ENCODE data around the gene MRPL12.

The MRPL12 gene

DNA sequence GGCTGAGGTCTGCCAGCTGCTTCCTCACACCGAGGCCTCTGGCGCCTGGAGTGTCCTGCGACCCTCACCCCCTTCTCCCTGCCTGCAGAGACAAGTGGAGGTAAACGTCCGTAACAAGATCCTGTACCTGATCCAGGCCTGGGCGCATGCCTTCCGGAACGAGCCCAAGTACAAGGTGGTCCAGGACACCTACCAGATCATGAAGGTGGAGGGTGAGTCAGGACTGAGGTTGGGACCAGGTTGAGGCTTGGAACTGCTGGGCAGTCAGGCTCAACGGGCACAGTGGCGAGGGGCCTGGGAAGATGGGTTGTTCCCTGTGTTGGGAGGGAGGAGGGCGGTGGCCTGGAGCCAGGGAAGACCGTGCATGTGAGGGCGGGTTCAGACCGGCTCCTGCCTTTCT is 14.6 kb upstream of the MRPL12 start:
- Histone ChIP-seq H3K27me3 (no peaks in the 10 kb centered on the region), H3K9me3 (no peaks in the 10 kb centered on the region), H3K4me3 (ENCODE audit: low read depth, low read length) (no peak overlapping the region), H3K36me3 (peaks cover 74% of the 10 kb centered on the region), H3K4me1 (no peaks in the 10 kb centered on the region)
- DNase-seq: no peak
- TF ChIP-seq, protein P1, sequence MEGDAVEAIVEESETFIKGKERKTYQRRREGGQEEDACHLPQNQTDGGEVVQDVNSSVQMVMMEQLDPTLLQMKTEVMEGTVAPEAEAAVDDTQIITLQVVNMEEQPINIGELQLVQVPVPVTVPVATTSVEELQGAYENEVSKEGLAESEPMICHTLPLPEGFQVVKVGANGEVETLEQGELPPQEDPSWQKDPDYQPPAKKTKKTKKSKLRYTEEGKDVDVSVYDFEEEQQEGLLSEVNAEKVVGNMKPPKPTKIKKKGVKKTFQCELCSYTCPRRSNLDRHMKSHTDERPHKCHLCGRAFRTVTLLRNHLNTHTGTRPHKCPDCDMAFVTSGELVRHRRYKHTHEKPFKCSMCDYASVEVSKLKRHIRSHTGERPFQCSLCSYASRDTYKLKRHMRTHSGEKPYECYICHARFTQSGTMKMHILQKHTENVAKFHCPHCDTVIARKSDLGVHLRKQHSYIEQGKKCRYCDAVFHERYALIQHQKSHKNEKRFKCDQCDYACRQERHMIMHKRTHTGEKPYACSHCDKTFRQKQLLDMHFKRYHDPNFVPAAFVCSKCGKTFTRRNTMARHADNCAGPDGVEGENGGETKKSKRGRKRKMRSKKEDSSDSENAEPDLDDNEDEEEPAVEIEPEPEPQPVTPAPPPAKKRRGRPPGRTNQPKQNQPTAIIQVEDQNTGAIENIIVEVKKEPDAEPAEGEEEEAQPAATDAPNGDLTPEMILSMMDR (IDR thresholded peaks at IDR 0.05; ENCODE audit: low read depth, low read length): no peak

DNA sequence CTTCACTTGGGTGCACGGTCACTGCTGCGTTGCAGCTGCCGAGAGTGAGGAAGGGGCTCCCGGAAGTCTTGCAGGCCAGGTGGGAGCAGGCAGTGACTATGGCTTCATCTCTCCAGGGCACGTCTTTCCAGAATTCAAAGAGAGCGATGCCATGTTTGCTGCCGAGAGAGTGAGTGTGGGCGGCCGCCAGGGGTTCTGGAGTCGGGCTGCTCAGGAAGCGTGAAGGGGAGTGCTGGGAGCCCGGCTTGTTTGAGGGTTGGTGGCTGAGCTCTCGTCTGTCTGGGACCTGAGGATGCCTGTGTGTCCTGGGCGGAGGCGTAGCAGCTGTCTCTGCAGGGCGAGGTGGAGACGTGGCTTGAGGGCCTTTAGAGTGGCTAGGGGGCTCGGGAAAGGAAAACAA is 13.1 kb upstream of the MRPL12 start:
- Histone ChIP-seq H3K4me3 (ENCODE audit: low read depth, low read length) (no peak overlapping the region), H3K27me3 (no peaks in the 10 kb centered on the region), H3K36me3 (peaks cover 88% of the 10 kb centered on the region), H3K4me1 (no peaks in the 10 kb centered on the region), H3K9me3 (no peaks in the 10 kb centered on the region)
- TF ChIP-seq, protein P1 (IDR thresholded peaks at IDR 0.05; ENCODE audit: low read depth, low read length): no peak
- DNase-seq: no peak

DNA sequence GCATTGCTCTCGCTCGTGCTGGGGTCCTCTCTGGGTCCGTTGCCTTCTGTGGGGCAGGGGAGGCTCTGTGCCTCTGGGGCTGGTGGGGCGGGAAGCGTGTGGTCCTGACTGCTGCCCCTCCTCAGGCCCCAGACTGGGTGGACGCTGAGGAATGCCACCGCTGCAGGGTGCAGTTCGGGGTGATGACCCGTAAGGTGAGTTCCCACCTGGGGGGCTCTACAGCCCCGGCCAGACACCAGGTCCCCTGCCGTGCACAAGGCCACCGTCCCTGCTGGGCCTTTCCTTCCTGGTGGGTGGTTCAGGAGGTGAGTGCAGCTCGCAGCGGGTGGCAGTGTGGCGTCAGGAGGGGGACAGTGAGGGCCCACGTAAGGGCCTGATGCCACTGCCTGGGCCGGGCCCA is 12.6 kb upstream of the MRPL12 start:
- DNase-seq: no peak
- Histone ChIP-seq H3K9me3 (no peaks in the 10 kb centered on the region), H3K27me3 (no peaks in the 10 kb centered on the region), H3K36me3 (peaks cover 93% of the 10 kb centered on the region), H3K4me3 (ENCODE audit: low read depth, low read length) (no peak overlapping the region), H3K4me1 (no peaks in the 10 kb centered on the region)
- TF ChIP-seq, protein P1 (IDR thresholded peaks at IDR 0.05; ENCODE audit: low read depth, low read length): no peak

DNA sequence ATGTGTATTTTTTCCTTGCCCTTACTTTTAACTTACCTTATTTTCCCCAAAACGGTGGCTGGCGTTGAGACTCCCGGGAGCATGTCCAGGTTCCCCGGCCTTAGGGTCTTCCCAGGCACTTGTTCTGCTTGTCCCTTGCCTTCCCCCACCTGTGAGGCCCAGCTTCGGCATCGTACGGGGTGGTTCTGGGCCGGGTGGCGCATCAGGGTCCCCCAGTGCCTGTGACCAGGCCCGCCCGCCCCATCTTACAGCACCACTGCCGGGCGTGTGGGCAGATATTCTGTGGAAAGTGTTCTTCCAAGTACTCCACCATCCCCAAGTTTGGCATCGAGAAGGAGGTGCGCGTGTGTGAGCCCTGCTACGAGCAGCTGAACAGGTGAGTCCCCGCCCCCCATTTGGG is 12.0 kb upstream of the MRPL12 start:
- no peaks in the 10 kb centered on the region for H3K9me3 ChIP-seq
- TF ChIP-seq, protein P1 (IDR thresholded peaks at IDR 0.05; ENCODE audit: low read depth, low read length): no peak

DNA sequence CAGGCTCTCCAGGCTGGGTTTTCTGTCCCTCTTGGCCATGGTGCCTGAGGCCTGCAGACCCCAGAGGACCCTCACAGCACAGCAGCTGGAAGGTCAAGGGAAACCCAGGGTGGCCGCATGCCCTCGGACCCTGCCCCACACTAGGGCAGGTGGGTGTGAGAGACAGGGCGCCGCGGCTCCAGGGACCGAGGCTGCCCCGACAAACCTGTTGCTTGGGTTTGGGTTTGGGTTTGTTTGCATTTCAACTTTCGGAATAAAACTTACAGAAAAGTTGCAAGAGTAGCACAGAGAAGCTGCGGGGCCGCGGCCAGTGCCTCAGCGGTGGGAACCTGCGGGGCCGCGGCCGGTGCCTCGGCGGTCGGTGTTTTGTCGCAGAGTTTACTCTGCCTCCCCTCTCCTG is 11.6 kb upstream of the MRPL12 start:
- Histone ChIP-seq H3K9me3 (no peaks in the 10 kb centered on the region), H3K36me3 (peaks cover 95% of the 10 kb centered on the region), H3K4me1 (no peaks in the 10 kb centered on the region), H3K27me3 (no peaks in the 10 kb centered on the region), H3K4me3 (ENCODE audit: low read depth, low read length) (no peak overlapping the region)
- DNase-seq: no peak
- TF ChIP-seq, protein P1 (IDR thresholded peaks at IDR 0.05; ENCODE audit: low read depth, low read length): no peak

More for the DNA sequence above, 12.0 kb upstream of the MRPL12 start:
- Histone ChIP-seq H3K36me3 (peaks cover 95% of the 10 kb centered on the region), H3K4me1 (no peaks in the 10 kb centered on the region), H3K4me3 (ENCODE audit: low read depth, low read length) (no peak overlapping the region), H3K27me3 (no peaks in the 10 kb centered on the region)
- DNase-seq: no peak

DNA sequence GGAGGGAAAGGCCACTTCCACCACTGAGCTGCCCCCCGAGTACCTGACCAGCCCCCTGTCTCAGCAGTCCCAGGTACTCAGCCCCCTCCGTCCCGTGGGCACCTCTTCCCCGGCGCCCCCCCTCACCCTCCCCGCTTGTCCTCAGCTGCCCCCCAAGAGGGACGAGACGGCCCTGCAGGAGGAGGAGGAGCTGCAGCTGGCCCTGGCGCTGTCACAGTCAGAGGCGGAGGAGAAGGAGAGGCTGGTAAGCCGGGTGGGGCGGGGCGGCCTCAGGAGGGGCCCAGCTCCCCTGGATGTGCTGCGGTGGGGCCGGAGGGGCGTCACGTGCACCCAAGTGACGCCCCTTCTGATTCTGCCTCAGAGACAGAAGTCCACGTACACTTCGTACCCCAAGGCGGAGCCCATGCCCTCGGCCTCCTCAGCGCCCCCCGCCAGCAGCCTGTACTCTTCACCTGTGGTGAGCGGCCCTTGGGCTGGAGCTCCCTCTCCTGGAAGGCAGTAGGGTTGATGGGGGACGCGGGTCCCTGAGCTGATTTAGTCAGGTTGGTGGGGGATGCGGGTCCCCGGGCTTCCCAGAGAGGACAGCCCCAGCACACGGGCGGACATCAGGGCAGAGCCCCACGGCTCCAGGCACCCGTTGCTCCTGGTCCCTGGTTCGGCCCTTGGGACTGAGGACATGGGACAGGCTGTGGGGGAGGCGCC is 9.5 kb upstream of the MRPL12 start:
- Histone ChIP-seq H3K36me3 (peaks cover 92% of the 10 kb centered on the region), H3K9me3 (no peaks in the 10 kb centered on the region), H3K4me3 (ENCODE audit: low read depth, low read length) (no peak overlapping the region), H3K4me1 (no peaks in the 10 kb centered on the region), H3K27me3 (no peaks in the 10 kb centered on the region)
- TF ChIP-seq, protein P1 (IDR thresholded peaks at IDR 0.05; ENCODE audit: low read depth, low read length): 0 out of 2 replicates have a peak, but pooled peaks have one; percentile 12
- no peak for DNase-seq
